AG09309 (cell line): ENCODE data around the gene CPED1.

Experiments
- DNase-seq: peaks from one replicate; pipeline ENCODE4 v3.0.0-alpha.2; 2010; ENCODE audit warnings: low read depth
- H3K4me3 ChIP-seq: 2 replicates; pipeline ENCODE4 v1.5.1; 2011; ENCODE audit warnings: mild to moderate bottlenecking, low read depth, low read length, moderate library complexity; ENCODE audit not compliant: control insufficient read depth
- TF ChIP-seq, protein P1 (sequence below): IDR thresholded peaks from 2 replicates; pipeline ENCODE4 v1.5.1; 2011; ENCODE audit warnings: mild to moderate bottlenecking, low read depth, low read length, inconsistent platforms; ENCODE audit not compliant: insufficient read depth, control insufficient read depth; ENCODE audit errors: missing control alignments

Gene CPED1

DNA sequence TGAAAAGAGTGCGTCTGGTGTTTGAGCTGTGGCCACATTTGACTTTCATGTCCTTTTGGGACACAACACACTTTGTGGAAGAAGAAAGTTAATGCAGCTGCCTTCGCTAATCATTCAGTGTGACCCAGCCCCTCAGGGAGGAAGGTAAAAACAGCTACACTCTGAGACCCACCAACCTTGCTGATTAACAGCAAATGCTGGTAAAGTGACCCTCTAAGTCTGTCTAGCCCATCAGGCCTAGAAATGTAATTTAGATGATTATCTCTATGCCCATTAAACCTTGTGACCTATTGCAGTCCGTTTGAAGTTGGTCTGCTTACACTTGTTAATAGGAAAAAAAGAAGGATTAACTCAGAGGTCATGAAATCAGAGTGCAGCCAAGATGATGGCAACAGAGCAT is 178.4 kb downstream of the CPED1 start:
- DNase-seq = no peak

DNA sequence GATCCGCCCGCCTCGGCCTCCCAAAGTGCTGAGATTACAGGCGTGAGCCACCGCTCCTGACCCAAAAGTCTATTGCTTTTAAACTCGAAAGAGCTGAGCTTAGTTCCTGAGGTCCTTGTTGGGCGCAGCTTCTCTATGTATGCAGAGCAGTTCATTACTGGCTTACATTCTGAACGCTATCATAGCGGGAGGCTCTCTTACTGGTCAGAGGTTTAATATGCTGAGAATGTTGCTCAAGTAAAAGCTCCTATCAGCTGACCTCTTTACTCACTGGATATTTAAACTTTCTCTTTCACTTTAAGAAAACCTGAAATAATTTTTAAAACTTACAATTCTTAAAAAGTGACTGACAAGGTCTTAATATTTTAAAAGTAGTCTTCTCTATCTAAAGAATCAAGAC is 179.5 kb downstream of the CPED1 start:
- no peak overlapping the region for H3K4me3 ChIP-seq
- no peak for DNase-seq
- TF ChIP-seq, protein P1, sequence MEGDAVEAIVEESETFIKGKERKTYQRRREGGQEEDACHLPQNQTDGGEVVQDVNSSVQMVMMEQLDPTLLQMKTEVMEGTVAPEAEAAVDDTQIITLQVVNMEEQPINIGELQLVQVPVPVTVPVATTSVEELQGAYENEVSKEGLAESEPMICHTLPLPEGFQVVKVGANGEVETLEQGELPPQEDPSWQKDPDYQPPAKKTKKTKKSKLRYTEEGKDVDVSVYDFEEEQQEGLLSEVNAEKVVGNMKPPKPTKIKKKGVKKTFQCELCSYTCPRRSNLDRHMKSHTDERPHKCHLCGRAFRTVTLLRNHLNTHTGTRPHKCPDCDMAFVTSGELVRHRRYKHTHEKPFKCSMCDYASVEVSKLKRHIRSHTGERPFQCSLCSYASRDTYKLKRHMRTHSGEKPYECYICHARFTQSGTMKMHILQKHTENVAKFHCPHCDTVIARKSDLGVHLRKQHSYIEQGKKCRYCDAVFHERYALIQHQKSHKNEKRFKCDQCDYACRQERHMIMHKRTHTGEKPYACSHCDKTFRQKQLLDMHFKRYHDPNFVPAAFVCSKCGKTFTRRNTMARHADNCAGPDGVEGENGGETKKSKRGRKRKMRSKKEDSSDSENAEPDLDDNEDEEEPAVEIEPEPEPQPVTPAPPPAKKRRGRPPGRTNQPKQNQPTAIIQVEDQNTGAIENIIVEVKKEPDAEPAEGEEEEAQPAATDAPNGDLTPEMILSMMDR = no peak

More for the DNA sequence above, 178.4 kb downstream of the CPED1 start:
- TF ChIP-seq, protein P1 = no peak
- no peak overlapping the region for H3K4me3 ChIP-seq

DNA sequence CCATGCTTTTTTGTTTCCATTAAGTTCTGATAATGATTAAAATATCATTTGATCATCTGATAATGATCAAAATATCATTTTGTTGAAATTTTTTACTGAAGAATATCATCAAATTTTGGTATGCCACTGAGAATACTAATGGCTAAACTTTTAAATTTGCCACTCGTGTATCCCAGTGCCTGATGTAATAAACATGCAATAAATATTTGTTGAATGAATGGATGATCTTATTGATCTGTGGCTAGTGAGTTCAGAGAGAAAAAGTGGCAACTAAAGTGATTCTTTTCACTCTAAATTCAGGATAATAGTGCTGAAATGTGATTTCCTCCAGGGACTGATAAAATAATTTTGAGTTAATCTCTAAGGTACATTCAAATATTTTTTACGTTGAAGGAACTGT is 181.0 kb downstream of the CPED1 start:
- DNase-seq = no peak
- TF ChIP-seq, protein P1 = no peak
- H3K4me3 ChIP-seq = no peak overlapping the region

DNA sequence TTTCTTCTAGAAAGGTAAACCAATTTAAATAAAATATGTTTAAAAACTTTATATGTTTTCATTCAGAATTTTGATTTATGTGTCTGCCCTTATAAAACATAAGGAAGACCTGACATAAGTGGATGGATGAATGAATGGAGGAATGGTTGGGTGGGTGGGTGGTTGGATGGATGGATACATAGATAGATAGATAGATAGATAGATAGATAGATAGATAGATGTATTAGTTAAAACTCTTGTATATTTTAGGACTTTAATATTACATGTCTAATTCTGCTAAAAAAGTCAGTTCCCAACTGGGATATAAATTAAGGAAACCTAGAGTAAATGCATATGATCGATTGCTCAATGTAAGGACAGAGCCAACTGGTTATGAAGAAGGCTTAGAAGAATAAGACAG is 184.0 kb downstream of the CPED1 start:
- DNase-seq = no peak
- no peak overlapping the region for H3K4me3 ChIP-seq
- TF ChIP-seq, protein P1 = no peak

DNA sequence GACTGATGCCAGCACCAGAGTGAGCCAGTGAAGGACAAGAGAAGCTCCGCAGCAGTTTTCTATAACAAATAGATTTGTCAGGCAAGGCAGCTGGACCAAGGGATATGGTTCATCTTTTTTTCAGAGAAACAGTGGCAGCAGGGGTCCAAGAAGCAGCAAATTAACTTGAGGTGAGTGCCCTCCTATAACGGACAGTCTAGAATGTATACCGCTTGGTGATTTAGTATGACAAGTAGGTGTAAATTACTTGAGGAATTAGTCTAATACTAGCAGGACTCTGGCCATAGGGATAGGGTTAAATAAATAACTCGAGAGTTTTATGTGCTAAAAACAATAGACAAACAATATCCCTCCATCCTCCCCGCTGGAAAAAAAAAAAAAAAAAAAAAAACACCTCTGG is 187.3 kb downstream of the CPED1 start:
- no peak overlapping the region for H3K4me3 ChIP-seq
- TF ChIP-seq, protein P1 = no peak
- no peak for DNase-seq

DNA sequence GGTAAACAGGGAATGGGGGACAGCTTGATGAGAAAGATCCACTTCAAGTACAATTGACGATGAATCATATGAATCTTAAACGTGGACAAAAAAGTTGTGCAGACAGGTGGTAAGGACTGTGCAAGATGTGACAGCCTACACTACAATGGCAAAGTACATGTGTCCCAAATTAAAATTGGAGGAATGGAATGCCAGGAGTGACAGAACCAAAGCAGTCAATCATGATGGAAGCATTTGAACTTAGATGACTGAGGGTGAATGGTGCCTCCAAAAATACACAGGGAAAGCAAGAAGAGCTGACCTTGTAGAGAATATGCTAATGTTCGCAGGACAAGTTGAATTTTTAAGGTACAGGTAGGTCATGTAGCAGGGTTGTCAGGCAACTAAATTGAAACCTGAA is 189.9 kb downstream of the CPED1 start:
- TF ChIP-seq, protein P1 = no peak
- DNase-seq = no peak
- H3K4me3 ChIP-seq = no peak overlapping the region
